Parathyroid adenoma (tissue), 2 donors: ENCODE measurements around the gene NOSIP.

Experiments
- H2AFZ ChIP-seq: fragments of 300-600 bp; sonication (generic); one replicate; pipeline ENCODE4 v1.7.0; 2017; ENCODE audit warnings: antibody characterized with exemption, mild to moderate bottlenecking
- H3K27ac ChIP-seq: fragments of 300-600 bp; sonication (generic); one replicate; pipeline ENCODE4 v1.7.0; 2017
- H3K27me3 ChIP-seq: fragments of 300-600 bp; sonication (generic); one replicate; pipeline ENCODE4 v1.7.0; 2017; ENCODE audit warnings: low read length; ENCODE audit not compliant: control insufficient read depth, insufficient read depth
- H3K36me3 ChIP-seq: fragments of 300-600 bp; sonication (generic); one replicate; pipeline ENCODE4 v1.7.0; 2017; ENCODE audit warnings: low read length; ENCODE audit not compliant: control insufficient read depth, insufficient read depth
- H3K4me1 ChIP-seq: fragments of 300-600 bp; sonication (generic); one replicate; pipeline ENCODE4 v1.7.0; 2017; ENCODE audit warnings: control low read depth
- H3K4me2 ChIP-seq: fragments of 300-600 bp; sonication (generic); one replicate; pipeline ENCODE4 v1.7.0; 2017; ENCODE audit warnings: low read length
- H3K4me3 ChIP-seq: fragments of 300-600 bp; sonication (generic); one replicate; pipeline ENCODE4 v1.7.0; 2017; ENCODE audit warnings: low read depth, low read length
- H3K79me2 ChIP-seq: fragments of 300-600 bp; sonication (generic); one replicate; pipeline ENCODE4 v1.7.0; 2017; ENCODE audit warnings: control low read depth
- H3K9ac ChIP-seq: fragments of 300-600 bp; sonication (generic); one replicate; pipeline ENCODE4 v1.7.0; 2017; ENCODE audit warnings: mild to moderate bottlenecking
- H3K9me3 ChIP-seq: fragments of 300-600 bp; sonication (generic); one replicate; pipeline ENCODE4 v1.7.0; 2017; ENCODE audit warnings: low read length; ENCODE audit not compliant: control insufficient read depth
- CTCF ChIP-seq: fragments of 300-600 bp; sonication (generic); IDR thresholded peaks from one replicate; pipeline ENCODE4 v1.7.0; 2017; ENCODE audit warnings: antibody characterized with exemption, mild to moderate bottlenecking
- donor health status: primary hyperparathyroidism.

The NOSIP gene

GRCh38 chr19:49555600-49556411 is 24.6 kb downstream of the NOSIP start:
- Histone ChIP-seq H3K27ac (peak overlapping the region; percentile 7), H2AFZ (no peak overlapping the region), H3K9ac (no peak overlapping the region), H3K79me2 (no peaks in the 10 kb centered on the region), H3K9me3 (no peaks in the 10 kb centered on the region), H3K4me3 (no peak overlapping the region), H3K36me3 (no peaks in the 10 kb centered on the region), H3K27me3 (no peaks in the 10 kb centered on the region), H3K4me2 (no peak overlapping the region), H3K4me1 (no peaks in the 10 kb centered on the region)
- TF ChIP-seq CTCF, result no peak

GRCh38 chr19:49554701-49555181 is 25.6 kb downstream of the NOSIP start:
- Histone ChIP-seq H2AFZ (no peak overlapping the region), H3K27ac (peak overlapping the region; percentile 39), H3K36me3 (no peaks in the 10 kb centered on the region), H3K79me2 (no peaks in the 10 kb centered on the region), H3K4me3 (no peak overlapping the region), H3K9me3 (no peaks in the 10 kb centered on the region), H3K9ac (no peak overlapping the region), H3K4me2 (no peak overlapping the region), H3K4me1 (no peaks in the 10 kb centered on the region), H3K27me3 (no peaks in the 10 kb centered on the region)
- no peak for TF ChIP-seq CTCF

GRCh38 chr19:49553451-49554271 is 26.7 kb downstream of the NOSIP start:
- no peak overlapping the region for H2AFZ ChIP-seq
- no peaks in the 10 kb centered on the region for H3K4me1 ChIP-seq
- TF ChIP-seq CTCF, result no peak
- H3K4me3 ChIP-seq, result no peak overlapping the region
- H3K4me2 ChIP-seq, result no peak overlapping the region
- H3K9me3 ChIP-seq, result no peaks in the 10 kb centered on the region
- H3K9ac ChIP-seq, result no peak overlapping the region
- no peaks in the 10 kb centered on the region for H3K79me2 ChIP-seq
- H3K27ac ChIP-seq, result no peak overlapping the region
- no peaks in the 10 kb centered on the region for H3K27me3 ChIP-seq
- H3K36me3 ChIP-seq, result no peaks in the 10 kb centered on the region

- H3K9ac ChIP-seq, result no peak overlapping the region
- no peaks in the 10 kb centered on the region for H3K79me2 ChIP-seq
- no peaks in the 10 kb centered on the region for H3K27me3 ChIP-seq
- H3K27ac ChIP-seq, result no peak overlapping the region
- no peak for TF ChIP-seq CTCF
- H3K36me3 ChIP-seq, result no peaks in the 10 kb centered on the region
- no peaks in the 10 kb centered on the region for H3K4me1 ChIP-seq
- H2AFZ ChIP-seq, result no peak overlapping the region
- H3K9me3 ChIP-seq, result no peaks in the 10 kb centered on the region
- H3K4me3 ChIP-seq, result no peak overlapping the region
- no peak overlapping the region for H3K4me2 ChIP-seq
Measured at GRCh38 chr19:49552749-49553148, 27.6 kb downstream of the NOSIP start.
